22Rv1 (cell line): ENCODE results near the gene LRRN2.
A peak's percentile ranks its signal among the peaks of the same experiment; 100 is the strongest.
"Not testable (repeated sequence)": the region's sequence is repeated elsewhere in the genome, so short reads cannot be mapped to it uniquely, and the experiment has no call there.

Experiments used
- H3K27ac ChIP-seq: fragments of 450-650 bp; 2 replicates; pipeline ENCODE4 v1.5.1; 2017
- CTCF ChIP-seq: fragments of 450-650 bp; IDR thresholded peaks from 2 replicates; pipeline ENCODE4 v1.5.1; 2017; ENCODE audit warnings: mild to moderate bottlenecking
- ZFX ChIP-seq: fragments of 450-650 bp; IDR thresholded peaks from 2 replicates; pipeline ENCODE4 v1.6.1; 2017; ENCODE audit warnings: antibody characterized with exemption, borderline replicate concordance

The LRRN2 gene

GRCh38 chr1:204696606-204697005 is 11.1 kb upstream of the LRRN2 start:
- TF ChIP-seq ZFX (no peak), CTCF (no peak)
- H3K27ac ChIP-seq = no peak overlapping the region

GRCh38 chr1:204695692-204696091 is 10.2 kb upstream of the LRRN2 start:
- no peak for TF ChIP-seq CTCF
- H3K27ac ChIP-seq = no peak overlapping the region

GRCh38 chr1:204694145-204694544 is 8.6 kb upstream of the LRRN2 start:
- H3K27ac ChIP-seq = no peak overlapping the region
- no peak for TF ChIP-seq CTCF
- TF ChIP-seq ZFX = no peak

GRCh38 chr1:204692841-204693356 is 7.4 kb upstream of the LRRN2 start:
- H3K27ac ChIP-seq = no peak overlapping the region
- TF ChIP-seq CTCF (no peak), ZFX (no peak)

- H3K27ac ChIP-seq = no peak overlapping the region
- TF ChIP-seq ZFX (no peak), CTCF (peak; percentile 43)
These were observed 6.8 kb upstream of the LRRN2 start for GRCh38 chr1:204692325-204692840.

GRCh38 chr1:204691328-204691730 is 5.8 kb upstream of the LRRN2 start:
- not testable (repeated sequence) for H3K27ac ChIP-seq

- no peak for TF ChIP-seq CTCF
- TF ChIP-seq ZFX = no peak
- H3K27ac ChIP-seq = no peak overlapping the region
These were observed 3.2 kb upstream of the LRRN2 start for GRCh38 chr1:204688776-204689175.

GRCh38 chr1:204688007-204688406 is 2.5 kb upstream of the LRRN2 start:
- TF ChIP-seq ZFX (no peak), CTCF (no peak)
- H3K27ac ChIP-seq = no peak overlapping the region
